Superior temporal gyrus (tissue), 1 donor: Measurements from ENCODE around the gene DUS3L.
"Not testable (repeated sequence)": the region's sequence is repeated elsewhere in the genome, so short reads cannot be mapped to it uniquely, and the experiment has no call there.

Experiments used
- DNase-seq: peaks from one replicate; pipeline ENCODE4 v3.0.0-alpha.2; 2016; ENCODE audit errors: extremely low spot score

DUS3L gene

GRCh38 chr19:5799247-5800241, 8.6 kb upstream of the DUS3L start:
- DNase-seq = no peak

DNA sequence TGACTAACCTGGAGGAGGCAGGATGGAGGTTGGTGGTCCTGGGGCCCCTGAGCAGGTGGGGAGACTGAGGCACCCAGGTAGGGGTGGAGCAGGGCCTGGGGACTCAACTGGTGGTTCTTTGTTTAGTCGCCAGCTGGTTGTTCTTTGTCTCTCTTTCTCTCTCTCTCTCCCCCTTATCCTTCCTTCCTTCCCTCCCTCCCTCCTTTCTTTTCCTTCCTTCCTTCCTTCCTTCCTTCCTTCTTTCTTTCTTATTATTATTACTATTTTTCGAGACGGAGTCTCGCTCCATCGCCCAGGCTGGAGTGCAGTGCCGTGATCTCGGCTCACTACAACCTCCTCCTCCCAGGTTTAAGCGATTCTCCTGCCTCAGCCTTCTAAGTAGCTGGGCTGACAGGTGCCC, 7.3 kb upstream of the DUS3L start:
- no peak for DNase-seq

DNA sequence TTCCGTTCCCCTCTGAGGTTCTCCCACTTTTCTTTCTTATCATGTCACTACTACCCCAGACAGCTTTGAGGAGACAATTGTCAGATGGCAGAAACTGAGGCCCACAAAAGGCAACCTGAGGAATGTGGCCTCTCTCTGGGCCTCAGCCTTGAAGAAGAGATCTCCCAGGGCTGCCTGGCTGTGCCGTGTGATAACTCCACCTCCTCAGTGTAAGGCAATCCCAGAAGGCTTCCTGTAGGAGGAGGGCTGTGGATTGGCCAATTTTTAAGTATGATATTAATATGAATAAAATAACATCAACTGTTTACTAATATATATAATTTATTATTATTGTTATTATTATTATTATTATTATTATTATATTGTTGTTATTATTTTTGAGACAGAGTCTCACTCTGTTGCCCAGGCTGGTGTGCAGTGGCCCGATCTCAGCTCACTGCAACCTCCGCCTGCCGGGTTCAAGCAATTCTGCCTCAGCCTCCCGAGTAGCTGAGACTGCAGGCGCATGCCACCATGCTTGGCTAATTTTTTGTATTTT, 4.5 kb upstream of the DUS3L start:
- no peak for DNase-seq

- DNase-seq = no peak
These were observed 2.2 kb upstream of the DUS3L start for GRCh38 chr19:5793188-5793587.

GRCh38 chr19:5792224-5792623, 1.3 kb upstream of the DUS3L start:
- DNase-seq = no peak

DNA sequence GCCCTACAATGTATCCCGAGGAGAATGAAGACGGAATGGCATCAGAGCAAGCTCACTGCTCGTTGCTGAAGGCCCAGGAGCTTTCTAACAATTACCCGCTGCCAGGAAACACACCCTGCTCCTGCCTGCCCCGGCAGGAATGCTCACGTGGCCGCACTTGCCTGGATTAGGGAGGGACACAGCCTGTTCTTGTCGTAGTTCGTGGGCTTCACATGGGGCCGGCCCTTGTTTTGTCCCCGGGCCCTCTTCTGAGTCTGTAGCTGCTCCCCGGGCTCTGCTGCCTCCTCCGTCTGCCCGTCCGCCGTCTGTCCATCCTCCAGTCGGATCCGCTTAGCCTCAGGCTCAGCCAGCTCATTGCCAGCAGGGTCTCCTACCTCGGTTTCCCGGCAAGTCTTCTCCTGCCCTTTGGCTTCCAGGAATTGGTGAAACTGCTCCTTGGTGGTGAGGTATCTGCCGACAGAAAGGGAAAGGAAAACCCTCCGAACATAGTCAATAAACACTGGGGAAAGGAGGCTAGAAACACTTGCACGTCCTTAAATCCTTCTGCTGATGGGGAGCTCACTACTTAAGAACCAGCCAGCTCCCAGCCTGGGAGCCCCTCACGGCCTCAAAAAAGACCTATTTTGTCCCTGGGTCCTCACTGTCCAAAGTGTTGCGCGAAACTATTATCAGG, 941 bp downstream of the DUS3L start:
- no peak for DNase-seq

- no peak for DNase-seq
These were observed 1.6 kb downstream of the DUS3L start for GRCh38 chr19:5789351-5789761.

DNA sequence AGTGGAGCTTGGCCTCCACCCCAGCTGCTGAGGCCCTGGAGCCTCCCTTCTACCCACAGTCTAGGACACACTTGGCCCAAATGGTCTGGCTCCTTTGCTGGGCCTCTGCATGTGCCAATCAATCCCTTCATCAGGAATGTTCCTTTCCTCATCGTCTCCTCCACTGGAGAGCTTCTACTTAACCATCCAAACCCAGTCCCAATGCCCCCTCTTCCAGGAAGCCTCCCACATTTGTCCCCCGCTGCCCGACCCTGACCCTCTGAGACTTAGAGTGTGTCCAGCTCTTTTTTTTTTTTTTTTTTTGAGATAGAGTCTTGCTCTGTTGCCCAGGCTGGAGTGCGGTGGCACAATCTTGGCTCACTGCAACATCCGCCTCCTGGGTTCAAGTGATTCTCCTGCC, 2.5 kb downstream of the DUS3L start:
- no peak for DNase-seq

DNA sequence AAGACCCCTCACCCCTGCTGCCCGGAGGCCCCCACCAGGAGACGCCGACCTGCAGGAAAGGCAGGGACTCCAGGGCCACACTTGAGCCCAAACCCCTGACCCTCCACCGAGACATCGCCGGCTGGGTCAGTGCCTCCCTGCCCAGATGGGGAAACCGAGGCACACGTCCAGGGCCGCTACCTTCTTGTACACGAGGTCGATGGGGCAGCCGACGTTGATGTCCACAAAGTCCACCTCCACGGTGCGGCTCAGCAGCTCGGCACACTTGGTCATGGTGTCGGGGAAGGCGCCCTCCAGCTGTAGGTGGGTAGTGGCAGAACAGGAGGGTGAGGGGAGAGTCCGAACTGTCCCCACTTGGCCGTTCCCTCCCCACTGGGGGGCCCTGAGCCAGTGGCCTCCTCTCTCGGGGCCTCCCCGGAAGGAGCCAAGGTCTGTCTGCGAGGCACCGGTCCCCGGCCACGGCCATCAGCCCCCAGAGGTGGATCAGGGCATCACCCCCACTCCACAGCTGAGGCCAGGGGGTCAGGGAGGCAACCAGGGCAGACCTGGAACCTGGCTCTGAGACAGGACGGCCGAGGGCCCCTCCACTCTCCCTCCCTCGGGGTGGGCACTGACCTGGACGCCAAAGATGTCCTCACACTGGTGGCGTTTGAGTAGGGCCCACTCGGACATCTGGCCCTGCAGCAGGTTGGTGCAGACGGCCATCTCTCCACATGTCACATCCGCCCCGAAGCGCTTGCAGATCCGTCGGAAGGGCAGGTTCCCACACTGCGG, 3.4 kb downstream of the DUS3L start:
- no peak for DNase-seq

GRCh38 chr19:5786593-5787408, 4.2 kb downstream of the DUS3L start:
- DNase-seq = no peak

DNA sequence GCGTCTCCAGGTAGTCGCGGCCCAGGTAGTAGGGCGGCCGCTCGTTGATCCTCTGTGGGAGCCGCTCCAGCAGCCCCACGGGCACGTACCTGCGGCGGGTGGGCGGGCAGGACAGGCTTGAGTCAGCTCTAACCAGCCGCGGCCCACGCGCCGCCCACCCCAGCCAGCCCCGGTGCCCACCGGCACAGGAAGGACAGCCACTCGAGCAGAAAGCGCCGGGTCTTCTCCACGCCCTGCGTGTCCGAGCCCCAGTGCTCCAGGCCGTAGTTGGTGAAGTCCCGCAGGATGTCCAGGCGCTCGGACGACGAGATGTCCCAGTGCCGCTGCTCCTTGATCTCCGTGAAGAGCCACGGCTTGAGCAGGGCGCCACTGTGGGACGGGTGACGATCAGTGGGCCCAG, 5.5 kb downstream of the DUS3L start:
- no peak for DNase-seq

- DNase-seq = no peak
These were observed 6.3 kb downstream of the DUS3L start, which contains the start of gene PRR22 for GRCh38 chr19:5784581-5785147. PRR22 (minus strand) TSS chr19:5784746; CDS start chr19:5784660, 86 bp downstream.

GRCh38 chr19:5782945-5783919, 7.7 kb downstream of the DUS3L start:
- DNase-seq = no peak

- DNase-seq = no peak
These were observed 8.6 kb downstream of the DUS3L start for GRCh38 chr19:5782322-5782721.

GRCh38 chr19:5780916-5781315, 10.0 kb downstream of the DUS3L start:
- not testable (repeated sequence) for DNase-seq

- DNase-seq = no peak
These were observed 12.6 kb downstream of the DUS3L start for GRCh38 chr19:5778402-5778801.

GRCh38 chr19:5775668-5776309, 15.2 kb downstream of the DUS3L start:
- no peak for DNase-seq

DNA sequence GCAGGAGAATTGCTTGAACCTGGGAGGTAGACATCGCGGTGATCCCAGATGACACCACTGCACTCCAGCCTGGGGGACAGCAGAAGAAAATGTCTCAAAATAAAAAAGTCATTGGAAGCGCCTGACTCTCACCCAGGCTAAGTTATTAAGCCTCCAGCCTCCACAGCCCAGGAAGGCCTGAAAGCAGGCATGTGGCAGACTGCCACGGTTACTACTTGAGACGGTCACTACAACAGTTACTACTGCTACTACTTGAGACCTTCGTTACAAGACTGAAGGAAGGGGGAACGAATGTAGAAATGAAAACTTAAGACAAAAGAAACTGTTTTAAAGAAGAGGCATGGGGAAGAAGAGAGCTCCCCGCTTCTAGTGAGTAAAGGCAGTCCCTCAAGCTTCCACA, 16.0 kb downstream of the DUS3L start:
- DNase-seq = no peak

DNA sequence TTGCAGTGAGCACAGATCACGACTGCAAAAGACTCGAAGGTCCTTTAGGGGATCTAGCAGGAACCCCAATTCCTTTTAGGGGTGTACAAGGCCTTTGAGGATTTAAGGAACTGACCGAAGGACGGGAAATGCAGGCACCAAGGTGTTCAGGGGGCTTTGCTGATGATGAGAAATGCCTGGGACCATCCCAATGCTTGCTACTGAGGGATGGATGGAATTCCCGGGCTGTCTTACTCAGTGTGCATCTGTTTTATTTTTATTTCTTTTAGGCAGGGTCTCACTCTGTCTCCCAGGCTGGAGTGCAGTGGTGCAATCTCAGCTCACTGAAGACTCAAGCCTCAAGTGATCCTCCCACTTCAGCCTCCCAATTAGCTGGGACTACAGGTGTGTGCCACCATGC, 17.7 kb downstream of the DUS3L start:
- DNase-seq = no peak
